RWPE1 (cell line): ENCODE data around the gene LHFPL6.

Source experiments
- CTCF ChIA-PET: fragments of 350-600 bp; sonication (Branson Sonifier 250); formaldehyde crosslinking; extraction: SDS; loops from one replicate; lab custom pipeline; 2021; lab: Yijun Ruan, JAX
- POLR2A ChIA-PET: fragments of 400-600 bp; formaldehyde crosslinking; extraction: SDS; loops from one replicate; lab custom pipeline; 2020; ENCODE audit warnings: antibody characterized with exemption; ENCODE audit not compliant: low non-redundant PET; lab: Yijun Ruan, JAX
- DNase-seq: peaks from one replicate; pipeline ENCODE4 v3.0.0; 2012; ENCODE audit warnings: low spot score
- H3K27ac ChIP-seq: fragments of 450-650 bp; 2 replicates; pipeline ENCODE4 v1.5.1; 2017
- TF ChIP-seq, protein P1 (sequence below): fragments of 450-650 bp; conservative IDR thresholded peaks from 2 replicates; pipeline ENCODE4 v1.5.1; 2017; ENCODE audit warnings: low read depth, mild to moderate bottlenecking

The LHFPL6 gene

DNA sequence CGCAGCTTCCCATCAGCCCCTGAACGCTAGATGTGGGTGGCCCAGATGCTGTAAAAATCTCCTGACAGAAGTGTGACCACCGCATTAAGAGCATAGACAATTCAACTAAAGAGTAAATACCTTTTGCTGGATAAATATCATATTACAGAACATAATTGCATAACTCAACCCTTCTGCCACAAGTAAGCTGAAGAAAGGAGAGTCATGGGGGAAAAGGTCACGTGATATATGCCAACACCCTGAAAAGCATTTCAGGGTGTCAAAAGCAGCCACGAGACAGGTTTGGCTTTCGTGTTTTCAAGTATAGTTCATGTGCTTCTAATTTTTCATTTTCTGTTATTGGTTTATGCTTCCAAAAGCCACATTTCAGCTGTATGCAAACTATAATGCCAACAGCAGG, 71.3 kb downstream of the LHFPL6 start:
- TF ChIP-seq, protein P1, sequence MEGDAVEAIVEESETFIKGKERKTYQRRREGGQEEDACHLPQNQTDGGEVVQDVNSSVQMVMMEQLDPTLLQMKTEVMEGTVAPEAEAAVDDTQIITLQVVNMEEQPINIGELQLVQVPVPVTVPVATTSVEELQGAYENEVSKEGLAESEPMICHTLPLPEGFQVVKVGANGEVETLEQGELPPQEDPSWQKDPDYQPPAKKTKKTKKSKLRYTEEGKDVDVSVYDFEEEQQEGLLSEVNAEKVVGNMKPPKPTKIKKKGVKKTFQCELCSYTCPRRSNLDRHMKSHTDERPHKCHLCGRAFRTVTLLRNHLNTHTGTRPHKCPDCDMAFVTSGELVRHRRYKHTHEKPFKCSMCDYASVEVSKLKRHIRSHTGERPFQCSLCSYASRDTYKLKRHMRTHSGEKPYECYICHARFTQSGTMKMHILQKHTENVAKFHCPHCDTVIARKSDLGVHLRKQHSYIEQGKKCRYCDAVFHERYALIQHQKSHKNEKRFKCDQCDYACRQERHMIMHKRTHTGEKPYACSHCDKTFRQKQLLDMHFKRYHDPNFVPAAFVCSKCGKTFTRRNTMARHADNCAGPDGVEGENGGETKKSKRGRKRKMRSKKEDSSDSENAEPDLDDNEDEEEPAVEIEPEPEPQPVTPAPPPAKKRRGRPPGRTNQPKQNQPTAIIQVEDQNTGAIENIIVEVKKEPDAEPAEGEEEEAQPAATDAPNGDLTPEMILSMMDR = no peak
- ChIA-PET CTCF (no interaction called here), POLR2A (no interaction called here)
- DNase-seq = no peak
- H3K27ac ChIP-seq = no peak overlapping the region

DNA sequence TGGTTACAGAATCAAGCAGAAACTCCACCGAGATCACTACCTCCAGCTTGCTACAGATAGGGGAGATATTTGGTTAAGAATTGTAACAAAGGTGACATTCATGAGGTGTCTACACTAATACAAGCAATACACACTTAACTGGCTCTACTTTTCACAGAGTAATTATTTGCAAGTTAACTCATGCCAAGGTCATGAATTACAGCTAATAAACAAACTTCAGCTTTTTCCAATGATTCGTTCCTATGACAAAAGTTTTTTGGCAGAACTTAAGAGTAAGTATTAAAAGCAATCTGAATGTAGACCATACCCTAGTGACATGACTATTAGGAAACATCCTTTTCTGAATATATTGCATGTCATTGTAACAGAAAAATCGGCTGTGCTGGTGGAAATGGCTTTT, 72.1 kb downstream of the LHFPL6 start:
- CTCF ChIA-PET = interaction anchor here (0.8 kb wide), 1 partner anchor 117 kb away, joined by 3 read pairs; no protein-coding TSS in a partner anchor

DNA sequence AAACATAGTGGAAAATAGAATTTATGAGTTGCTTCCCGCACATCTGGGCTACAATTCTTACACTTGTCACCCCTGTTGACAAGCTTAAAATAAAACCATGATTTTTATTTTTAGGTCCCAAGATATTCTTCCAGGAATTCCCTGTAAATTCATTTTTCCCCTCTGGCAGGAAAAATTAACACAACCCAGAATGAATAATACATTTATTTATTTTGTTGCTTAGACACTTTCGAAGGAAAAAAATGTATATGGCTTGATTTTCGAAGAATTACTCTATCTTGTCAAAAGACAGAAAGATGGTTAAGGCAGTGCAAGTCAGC, 74.4 kb downstream of the LHFPL6 start:
- CTCF ChIA-PET = interaction anchor here (0.6 to 0.7 kb wide), 2 partner anchors 25 to 308 kb away, joined by 3 to 4 read pairs; no protein-coding TSS in a partner anchor
- TF ChIP-seq, protein P1 = no peak
- POLR2A ChIA-PET = no interaction called here

More for the DNA sequence above, 72.1 kb downstream of the LHFPL6 start:
- no peak overlapping the region for H3K27ac ChIP-seq
- POLR2A ChIA-PET = no interaction called here
- no peak for DNase-seq
- TF ChIP-seq, protein P1 = no peak

DNA sequence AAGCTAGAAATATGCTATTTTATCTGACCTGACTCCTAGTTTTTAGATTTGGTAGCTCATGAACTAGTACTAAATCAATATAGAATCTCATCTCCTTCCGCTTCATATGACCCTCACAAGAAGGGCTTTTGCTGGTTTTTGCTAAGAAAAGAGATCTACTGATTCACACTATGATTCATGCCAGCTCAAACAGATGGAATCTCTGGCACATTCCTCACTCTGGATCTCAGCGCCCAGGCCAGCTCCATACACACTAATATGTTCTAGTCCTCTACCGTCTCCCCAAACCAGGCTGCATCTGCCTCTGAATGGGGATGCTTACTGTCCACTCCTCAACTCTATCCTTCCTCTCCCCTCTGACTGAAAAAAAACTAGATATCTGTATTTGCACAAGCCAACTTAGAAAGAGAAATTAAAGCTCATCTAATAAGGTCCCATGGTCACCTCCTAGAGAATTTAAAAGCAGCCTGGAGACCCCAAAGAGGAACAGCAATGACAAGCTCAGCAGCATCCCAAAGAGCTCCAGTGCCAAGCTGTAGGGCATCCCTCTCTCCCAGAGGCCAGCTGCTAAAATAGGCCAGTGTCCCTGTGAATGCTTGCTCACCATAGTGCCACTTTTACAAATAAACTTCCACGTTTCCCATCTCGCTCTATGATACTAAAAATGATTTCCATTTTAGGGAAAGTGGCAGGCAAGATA, 74.9 kb downstream of the LHFPL6 start:
- ChIA-PET CTCF (interaction anchor here (0.6 to 0.7 kb wide), 3 partner anchors 25 to 646 kb away, joined by 3 to 4 read pairs (median 4); no protein-coding TSS in a partner anchor), POLR2A (no interaction called here)
- TF ChIP-seq, protein P1 = no peak
- DNase-seq = peak; percentile 88
- H3K27ac ChIP-seq = peak overlapping the region; percentile 68

More for the DNA sequence above, 74.4 kb downstream of the LHFPL6 start:
- H3K27ac ChIP-seq = peak overlapping the region; percentile 68; the same call in 1 of the 2 replicates
- no peak for DNase-seq

DNA sequence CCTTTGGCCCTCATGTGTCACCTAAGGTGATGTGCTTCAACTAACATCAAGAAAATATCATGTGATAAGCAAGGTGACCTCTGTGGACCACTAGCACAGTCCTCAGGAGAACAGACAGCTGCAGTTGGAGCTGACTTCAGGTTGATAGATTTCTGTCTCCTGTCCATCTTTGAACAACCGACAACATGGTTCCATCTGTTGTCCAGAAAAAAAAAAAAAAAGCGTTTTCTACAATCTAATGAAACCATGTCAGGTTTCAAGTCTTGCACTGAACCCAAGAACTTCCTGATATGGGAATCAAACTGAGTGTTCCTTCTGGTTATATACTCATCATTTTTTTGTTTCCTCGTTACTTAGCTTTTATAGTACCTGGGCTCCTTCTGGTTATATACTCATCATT, 75.7 kb downstream of the LHFPL6 start:
- ChIA-PET CTCF (interaction anchor here (0.6 kb wide), 1 partner anchor 645 kb away, joined by 4 read pairs; no protein-coding TSS in a partner anchor), POLR2A (no interaction called here)
- no peak overlapping the region for H3K27ac ChIP-seq
- DNase-seq = no peak
- TF ChIP-seq, protein P1 = no peak

DNA sequence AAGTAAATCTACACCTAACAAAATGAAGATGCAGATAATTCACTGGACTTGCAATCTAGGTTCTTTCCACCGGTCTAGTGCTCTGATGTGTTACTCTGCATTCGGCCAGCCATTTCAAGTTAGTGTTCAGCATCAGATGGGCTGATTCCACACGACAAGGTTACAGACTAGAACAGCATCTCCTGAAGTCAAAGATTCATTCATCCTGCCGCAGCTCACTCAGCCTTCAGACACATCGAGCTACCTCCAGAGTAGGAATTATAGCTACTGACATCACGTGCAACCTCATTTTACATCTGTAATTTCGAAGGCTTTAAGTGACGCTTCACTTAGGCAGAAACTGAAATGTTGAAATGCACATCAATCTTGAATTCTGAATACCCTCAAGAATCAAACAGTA, 76.5 kb downstream of the LHFPL6 start:
- POLR2A ChIA-PET = no interaction called here
- CTCF ChIA-PET = no interaction called here
- TF ChIP-seq, protein P1 = no peak
- no peak for DNase-seq
- no peak overlapping the region for H3K27ac ChIP-seq
